Measurements from ENCODE around the gene ZFYVE19.

GRCh38 chr15:40828447-40829036 is 21.7 kb downstream of the ZFYVE19 start, which contains the start of gene PPP1R14D:
- TF ChIP-seq CTCF (IDR thresholded peaks at IDR 0.05), result no peak
- no peak for TF ChIP-seq POLR2AphosphoS5 (IDR thresholded peaks at IDR 0.05)
- no peak for TF ChIP-seq POLR2A (IDR thresholded peaks at IDR 0.05)
